Heart left ventricle (tissue), 13 donors: ENCODE data around the gene SSH2.

ENCODE experiments used
- CTCF ChIP-seq, 12 donors: fragments of 200-600 bp; sonication (generic) in 4 of 12; IDR thresholded peaks; one replicate each; pipeline versions ENCODE4 v1.5.0 to v1.8.0; 2018 to 2022; ENCODE audit warnings: antibody characterized with exemption in 12 of 12, mild to moderate bottlenecking in 5 of 12
- POLR2A ChIP-seq, 2 donors: fragments of 450-650 bp; IDR thresholded peaks; one replicate each; pipeline ENCODE4 v1.6.1; 2017; ENCODE audit warnings: antibody characterized with exemption in 2 of 2, mild to moderate bottlenecking in 2 of 2, moderate library complexity in 2 of 2
- donor health status: ischemic (EF 13 %, LVEDD 7.1; RV severe dilation, severe dysfunction).
- donor health status: DM: no; HTN: yes; CAD: no.
- donor health status: DM: no; HTN: no; CAD: no.
- donor health status: ischemic (EF 25% LVEDD 6.9; RV normal size, moderate dysfunction).
- donor health status: ischemic (EF 25% LVEDD 5.7; RV mildly dilated, moderate dysfunction).
- donor health status: ischemic (EF 35%, LVEDD 5.7; RV mildly dilated, moderate dysfunction).
- donor health status: nonischemic (EF 11% LVEDD 7.7; RV severe dilation, severe dysfunction).
- donor health status: DM: yes; HTN: yes; CAD: no.
- donor health status: PGD.
- donor health status: ischemic (EF 29% LVEDD 5.4; RV normal size, mild dysfunction).
- donor health status: nonischemic (EF 23%, LVEDD 6.1; RV moderate dilation, normal function).

- TF ChIP-seq CTCF (IDR thresholded peaks at IDR 0.05) (no peak), POLR2A (IDR thresholded peaks at IDR 0.05) (no peak)
Observed at GRCh38 chr17:29693751-29694150, 236.3 kb downstream of the SSH2 start.
